Panc1 (cell line): ENCODE results near the gene ANKRD33B.

ENCODE experiments used
- POLR2AphosphoS5 ChIP-seq: IDR thresholded peaks from 2 replicates; pipeline ENCODE4 v1.6.1; 2012; ENCODE audit warnings: mild to moderate bottlenecking, low read depth, low read length, moderate library complexity
- REST ChIP-seq, 2 experiments: IDR thresholded peaks; 2 replicates each; pipeline ENCODE4 v1.6.1; 2011 to 2012; ENCODE audit warnings: low read depth in 2 of 2, control low read depth in 1 of 2, low read length in 1 of 2, mild to moderate bottlenecking in 1 of 2, moderate library complexity in 1 of 2; ENCODE audit not compliant: insufficient read depth in 1 of 2
- SIN3A ChIP-seq: IDR thresholded peaks from 2 replicates; pipeline ENCODE4 v1.6.1; 2012; ENCODE audit warnings: low read depth, mild to moderate bottlenecking, low read length, moderate library complexity, borderline replicate concordance; ENCODE audit not compliant: insufficient read depth
- TCF7L2 ChIP-seq: IDR thresholded peaks from 2 replicates; pipeline ENCODE4 v1.6.1; 2011; ENCODE audit warnings: mild to moderate bottlenecking, low read depth, low read length, inconsistent platforms
- TF ChIP-seq, protein P1 (sequence below): fragments of 450-650 bp; IDR thresholded peaks from 2 replicates; pipeline ENCODE4 v1.5.1; 2017; ENCODE audit warnings: mild to moderate bottlenecking

DNA sequence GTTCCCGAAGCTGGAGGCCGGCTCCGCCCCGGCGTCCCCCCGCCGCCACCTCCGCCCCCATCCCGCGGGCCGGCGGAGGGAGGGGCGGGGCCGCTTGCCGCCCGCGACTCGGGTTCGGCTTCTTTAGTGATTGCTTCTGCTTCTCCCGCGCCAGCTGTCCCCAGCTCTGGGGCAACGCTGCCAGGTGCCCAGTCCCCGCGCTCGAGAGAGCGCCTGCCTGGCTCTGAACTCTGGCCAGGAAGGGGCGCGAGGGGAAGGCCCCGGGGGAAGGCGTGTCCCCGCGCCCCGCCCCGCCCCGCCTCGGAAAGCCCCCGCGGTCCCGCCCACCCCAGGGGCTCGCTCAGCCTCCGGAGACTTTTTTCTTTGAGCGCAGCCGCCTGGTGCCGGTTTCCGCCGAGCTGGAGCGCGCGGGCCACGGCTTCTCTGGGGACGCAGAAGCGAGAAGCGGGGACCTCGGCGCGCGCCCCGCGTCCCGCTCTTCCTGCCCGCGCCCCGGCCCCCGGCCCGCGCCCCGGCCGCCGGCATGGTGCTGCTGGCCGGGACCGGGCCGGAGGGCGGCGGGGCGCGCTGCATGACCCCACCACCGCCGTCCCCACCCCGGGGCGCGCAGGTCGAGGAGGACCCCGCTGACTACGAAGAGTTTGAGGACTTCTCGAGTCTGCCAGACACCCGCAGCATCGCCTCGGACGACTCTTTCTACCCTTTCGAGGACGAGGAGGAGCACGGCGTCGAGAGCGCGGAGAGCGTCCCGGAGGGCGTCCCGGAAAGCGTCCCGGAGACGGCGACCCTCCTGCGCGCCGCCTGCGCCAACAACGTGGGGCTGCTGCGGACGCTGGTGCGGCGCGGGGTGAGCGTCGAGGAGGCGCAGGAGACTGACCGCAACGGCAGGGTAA is at the start of gene ANKRD33B:
- TF ChIP-seq, protein P1, sequence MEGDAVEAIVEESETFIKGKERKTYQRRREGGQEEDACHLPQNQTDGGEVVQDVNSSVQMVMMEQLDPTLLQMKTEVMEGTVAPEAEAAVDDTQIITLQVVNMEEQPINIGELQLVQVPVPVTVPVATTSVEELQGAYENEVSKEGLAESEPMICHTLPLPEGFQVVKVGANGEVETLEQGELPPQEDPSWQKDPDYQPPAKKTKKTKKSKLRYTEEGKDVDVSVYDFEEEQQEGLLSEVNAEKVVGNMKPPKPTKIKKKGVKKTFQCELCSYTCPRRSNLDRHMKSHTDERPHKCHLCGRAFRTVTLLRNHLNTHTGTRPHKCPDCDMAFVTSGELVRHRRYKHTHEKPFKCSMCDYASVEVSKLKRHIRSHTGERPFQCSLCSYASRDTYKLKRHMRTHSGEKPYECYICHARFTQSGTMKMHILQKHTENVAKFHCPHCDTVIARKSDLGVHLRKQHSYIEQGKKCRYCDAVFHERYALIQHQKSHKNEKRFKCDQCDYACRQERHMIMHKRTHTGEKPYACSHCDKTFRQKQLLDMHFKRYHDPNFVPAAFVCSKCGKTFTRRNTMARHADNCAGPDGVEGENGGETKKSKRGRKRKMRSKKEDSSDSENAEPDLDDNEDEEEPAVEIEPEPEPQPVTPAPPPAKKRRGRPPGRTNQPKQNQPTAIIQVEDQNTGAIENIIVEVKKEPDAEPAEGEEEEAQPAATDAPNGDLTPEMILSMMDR: no peak
- TF ChIP-seq SIN3A (peak; percentile 82; the same call in 1 of the 2 replicates), REST (IDR thresholded peaks at IDR 0.05; ENCODE audit: insufficient read depth in 1 of 2, low read depth in 2 of 2, low read length in 1 of 2) (no peak), POLR2AphosphoS5 (peak; percentile 43; the same call in 1 of the 2 replicates), TCF7L2 (peak; percentile 68)
